Measurements from ENCODE around the gene CHD2.
"Not testable (repeated sequence)": the region's sequence is repeated elsewhere in the genome, so short reads cannot be mapped to it uniquely, and the experiment has no call there.

The CHD2 gene

GRCh38 chr15:93035953-93036810 lies 136.1 kb downstream of the CHD2 start:
- DNase-seq (ENCODE audit: low read depth in 2 of 2) = no peak

GRCh38 chr15:93036951-93037819 lies 137.1 kb downstream of the CHD2 start:
- DNase-seq (ENCODE audit: low read depth in 2 of 2) = no peak

GRCh38 chr15:93037820-93038705 lies 137.9 kb downstream of the CHD2 start:
- no peak for DNase-seq (ENCODE audit: low read depth in 2 of 2)

- DNase-seq (ENCODE audit: low read depth in 2 of 2) = not testable (repeated sequence)
Observed at GRCh38 chr15:93039562-93040287, 139.6 kb downstream of the CHD2 start.

- DNase-seq (ENCODE audit: low read depth in 2 of 2) = no peak
Observed at GRCh38 chr15:93040288-93041158, 140.4 kb downstream of the CHD2 start.

GRCh38 chr15:93041159-93041547 lies 141.0 kb downstream of the CHD2 start:
- no peak for DNase-seq (ENCODE audit: low read depth in 2 of 2)

- DNase-seq (ENCODE audit: low read depth in 2 of 2) = no peak
Observed at GRCh38 chr15:93042211-93042610, 142.1 kb downstream of the CHD2 start.

- DNase-seq (ENCODE audit: low read depth in 2 of 2) = no peak
Observed at GRCh38 chr15:93042691-93043378, 142.7 kb downstream of the CHD2 start.

GRCh38 chr15:93043621-93044300 lies 143.6 kb downstream of the CHD2 start:
- DNase-seq (ENCODE audit: low read depth in 2 of 2) = no peak

GRCh38 chr15:93044301-93045190 lies 144.4 kb downstream of the CHD2 start:
- no peak for DNase-seq (ENCODE audit: low read depth in 2 of 2)

- no peak for DNase-seq (ENCODE audit: low read depth in 2 of 2)
Observed at GRCh38 chr15:93045191-93045785, 145.2 kb downstream of the CHD2 start.

- DNase-seq (ENCODE audit: low read depth in 2 of 2) = no peak
Observed at GRCh38 chr15:93046120-93046519, 146.0 kb downstream of the CHD2 start.

- DNase-seq (ENCODE audit: low read depth in 2 of 2) = no peak
Observed at GRCh38 chr15:93046721-93047120, 146.6 kb downstream of the CHD2 start.

- peak; percentile 8 to 17 for DNase-seq (ENCODE audit: low read depth in 2 of 2)
Observed at GRCh38 chr15:93047621-93048425, 147.7 kb downstream of the CHD2 start.

GRCh38 chr15:93048426-93048721 lies 148.2 kb downstream of the CHD2 start:
- DNase-seq (ENCODE audit: low read depth in 2 of 2) = no peak

GRCh38 chr15:93048759-93049161 lies 148.6 kb downstream of the CHD2 start:
- DNase-seq (ENCODE audit: low read depth in 2 of 2) = no peak

GRCh38 chr15:93049233-93049632 lies 149.1 kb downstream of the CHD2 start:
- no peak for DNase-seq (ENCODE audit: low read depth in 2 of 2)

All from stimulated activated CD8-positive, alpha-beta memory T cell treated with anti-CD3 and anti-CD28 coated beads, Interleukin-2, amount 100 ng/mL, for 1 hour (primary cell).